Fibroblast of skin of right biceps (primary cell): ENCODE results near the gene SHANK3.

Source experiments
- DNase-seq: peaks from one replicate; pipeline ENCODE4 v3.0.0-alpha.2; 2013

The SHANK3 gene

DNA sequence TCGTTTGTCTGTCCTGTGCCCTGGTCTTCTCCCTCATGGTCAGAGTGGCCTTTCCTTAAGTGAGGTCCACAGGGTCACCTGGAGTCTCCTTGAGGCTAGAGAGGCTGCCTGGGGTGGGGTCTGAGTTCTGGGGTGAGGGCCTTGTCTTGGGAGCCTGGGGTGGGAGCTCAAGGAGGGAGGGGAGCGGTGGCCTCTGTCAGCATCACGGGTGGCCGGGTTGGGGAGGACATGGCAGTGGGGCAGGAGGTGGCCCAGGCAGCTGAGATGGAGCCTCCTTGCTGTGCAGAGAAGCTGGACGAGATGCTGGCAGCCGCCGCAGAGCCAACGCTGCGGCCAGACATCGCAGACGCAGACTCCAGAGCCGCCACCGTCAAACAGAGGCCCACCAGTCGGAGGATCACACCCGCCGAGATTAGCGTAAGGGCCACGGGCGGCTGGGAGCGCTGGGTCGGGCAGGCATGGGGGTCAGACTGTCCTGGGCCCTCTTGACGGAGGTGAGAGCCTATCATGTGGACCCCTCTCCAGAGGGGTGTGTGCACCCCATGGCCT, 42.1 kb downstream of the SHANK3 start:
- DNase-seq = no peak

DNA sequence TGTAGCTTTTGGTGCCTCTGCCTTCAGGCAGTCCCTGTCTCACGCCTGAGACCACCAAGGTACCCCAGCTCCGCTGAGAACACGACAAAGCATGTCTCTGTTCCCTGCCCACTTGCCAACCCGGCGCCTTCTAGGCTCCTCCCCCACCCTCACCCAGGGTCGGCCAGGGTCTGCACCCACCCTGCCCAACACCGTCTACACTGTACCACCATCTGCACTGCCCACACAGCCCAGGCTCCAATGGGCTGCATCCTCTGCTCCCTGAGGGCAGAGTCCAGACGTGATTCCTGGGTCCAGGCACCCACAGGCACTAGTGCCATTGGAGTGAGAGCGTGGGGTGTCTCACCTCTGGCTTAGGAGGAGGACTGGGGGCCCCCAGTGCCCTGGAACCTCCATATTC, 42.6 kb downstream of the SHANK3 start:
- no peak for DNase-seq

DNA sequence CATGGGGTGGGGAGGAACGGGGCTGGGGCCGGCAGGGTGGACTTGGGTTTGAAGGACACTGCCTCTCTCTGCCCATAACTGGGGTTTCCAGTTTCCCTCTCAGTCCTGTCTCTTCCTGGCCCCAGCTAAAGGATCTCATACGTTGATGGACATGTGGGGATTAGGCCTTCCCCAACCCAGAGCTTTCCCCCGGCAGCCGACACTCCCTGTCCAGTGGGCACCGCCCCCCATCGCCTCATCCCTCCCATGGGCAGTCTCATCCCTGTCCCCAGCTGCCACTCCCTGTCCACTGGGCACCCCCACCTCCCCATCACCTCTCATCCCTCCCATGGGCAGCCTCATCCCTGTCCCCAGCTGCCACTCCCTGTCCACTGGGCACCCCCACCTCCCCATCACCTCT, 43.2 kb downstream of the SHANK3 start:
- DNase-seq = no peak

DNA sequence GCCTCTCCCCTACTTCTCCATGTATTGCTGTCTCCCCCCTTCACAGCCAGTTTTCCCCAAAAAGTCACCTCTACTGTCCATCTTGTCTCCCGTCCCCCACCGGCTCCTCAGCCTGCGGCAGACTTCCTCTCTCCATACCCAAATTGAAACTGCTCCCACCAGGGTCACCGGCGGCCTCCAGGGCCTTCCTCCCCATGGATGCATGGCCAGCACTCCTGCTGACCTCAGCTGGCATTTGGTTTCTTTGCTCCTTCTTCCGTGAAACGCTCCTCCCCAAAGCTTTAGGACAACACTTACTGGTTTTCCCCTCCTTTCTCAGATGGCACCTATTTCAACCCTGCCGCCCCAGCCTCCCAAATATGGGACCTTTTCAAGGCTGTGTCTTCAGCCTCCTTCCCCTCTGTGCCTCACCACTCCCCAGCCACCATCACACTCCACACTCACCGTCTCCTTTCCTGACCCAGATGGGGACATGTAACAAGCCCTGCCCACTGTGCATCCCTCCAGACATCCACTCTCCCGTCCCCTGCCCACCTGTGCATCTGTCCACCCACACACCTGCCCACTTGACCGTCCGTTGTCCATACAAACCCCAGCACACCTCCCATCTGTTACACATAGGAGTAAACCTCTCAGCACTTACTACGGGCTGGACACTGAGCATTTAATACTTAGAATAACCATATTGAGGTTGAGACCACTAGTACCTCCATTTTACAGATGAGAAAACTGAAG, 43.8 kb downstream of the SHANK3 start:
- no peak for DNase-seq

DNA sequence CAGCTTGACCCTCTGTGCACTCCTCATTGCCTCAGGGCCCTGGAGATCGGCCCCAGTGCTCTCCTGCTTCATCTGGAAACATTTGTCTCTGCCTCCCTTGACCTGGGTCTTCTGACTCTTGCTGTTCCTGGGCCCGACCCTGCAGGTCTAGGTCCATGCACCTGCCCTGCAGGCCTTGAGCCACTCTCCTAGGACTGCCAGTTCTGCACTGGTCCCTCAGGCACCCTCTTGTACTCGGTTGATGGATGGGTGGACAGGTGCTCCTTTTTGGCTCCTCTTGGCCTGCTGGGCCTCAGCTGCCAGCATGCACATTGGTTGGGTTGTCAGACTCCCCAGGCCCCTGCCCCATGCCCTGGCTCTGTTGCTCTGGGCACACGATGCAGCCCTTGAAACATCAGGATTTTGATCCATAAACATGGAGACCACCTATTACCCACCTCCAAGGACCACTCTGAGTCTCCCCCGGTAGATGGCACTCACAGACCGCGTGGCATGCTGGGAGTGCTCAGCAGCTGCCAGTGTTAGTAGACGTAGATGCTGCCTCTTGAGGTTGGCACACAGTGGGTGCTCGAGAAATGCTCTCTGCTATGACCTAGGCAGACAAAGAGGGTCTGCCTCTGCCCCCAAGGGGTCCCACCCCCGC, 45.2 kb downstream of the SHANK3 start:
- DNase-seq = no peak

DNA sequence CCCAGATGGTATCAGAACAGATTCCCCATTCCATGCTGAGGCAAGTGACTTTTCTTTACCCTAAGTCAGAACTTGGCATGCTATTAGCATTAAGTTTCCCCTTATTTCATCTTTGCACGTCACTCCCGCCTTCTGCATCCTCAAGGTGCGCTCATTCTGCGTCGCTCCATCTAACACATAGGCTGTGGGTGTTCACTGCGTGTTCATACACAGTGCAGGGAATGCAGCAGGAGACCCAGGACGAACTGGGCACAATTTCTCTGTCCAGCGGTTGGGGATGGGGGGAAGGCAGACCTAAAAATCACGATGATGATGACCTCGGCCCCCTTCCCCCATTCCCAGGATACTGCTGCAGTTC, 45.7 kb downstream of the SHANK3 start:
- no peak for DNase-seq

DNA sequence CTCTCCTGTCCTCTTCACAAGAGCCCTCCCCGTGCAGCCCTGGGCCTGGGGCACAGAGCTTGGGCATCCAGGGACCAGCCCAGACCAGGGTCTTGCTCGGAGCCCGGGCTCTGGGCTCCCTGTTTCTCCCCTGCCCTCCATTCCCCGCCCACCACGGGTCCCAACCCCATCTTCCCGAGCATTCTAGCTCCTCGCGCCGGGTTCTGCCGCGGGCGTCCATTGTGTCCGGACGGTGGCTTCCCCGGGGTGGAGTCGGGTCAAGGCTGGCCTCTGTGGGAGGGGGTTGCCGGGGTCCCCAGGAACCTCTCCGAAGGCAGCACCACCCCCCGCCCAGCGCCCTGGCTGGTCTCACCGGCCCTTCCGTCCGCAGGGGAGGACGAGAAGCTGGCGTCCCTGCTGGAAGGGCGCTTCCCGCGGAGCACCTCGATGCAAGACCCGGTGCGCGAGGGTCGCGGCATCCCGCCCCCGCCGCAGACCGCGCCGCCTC, 47.2 kb downstream of the SHANK3 start:
- no peak for DNase-seq

DNA sequence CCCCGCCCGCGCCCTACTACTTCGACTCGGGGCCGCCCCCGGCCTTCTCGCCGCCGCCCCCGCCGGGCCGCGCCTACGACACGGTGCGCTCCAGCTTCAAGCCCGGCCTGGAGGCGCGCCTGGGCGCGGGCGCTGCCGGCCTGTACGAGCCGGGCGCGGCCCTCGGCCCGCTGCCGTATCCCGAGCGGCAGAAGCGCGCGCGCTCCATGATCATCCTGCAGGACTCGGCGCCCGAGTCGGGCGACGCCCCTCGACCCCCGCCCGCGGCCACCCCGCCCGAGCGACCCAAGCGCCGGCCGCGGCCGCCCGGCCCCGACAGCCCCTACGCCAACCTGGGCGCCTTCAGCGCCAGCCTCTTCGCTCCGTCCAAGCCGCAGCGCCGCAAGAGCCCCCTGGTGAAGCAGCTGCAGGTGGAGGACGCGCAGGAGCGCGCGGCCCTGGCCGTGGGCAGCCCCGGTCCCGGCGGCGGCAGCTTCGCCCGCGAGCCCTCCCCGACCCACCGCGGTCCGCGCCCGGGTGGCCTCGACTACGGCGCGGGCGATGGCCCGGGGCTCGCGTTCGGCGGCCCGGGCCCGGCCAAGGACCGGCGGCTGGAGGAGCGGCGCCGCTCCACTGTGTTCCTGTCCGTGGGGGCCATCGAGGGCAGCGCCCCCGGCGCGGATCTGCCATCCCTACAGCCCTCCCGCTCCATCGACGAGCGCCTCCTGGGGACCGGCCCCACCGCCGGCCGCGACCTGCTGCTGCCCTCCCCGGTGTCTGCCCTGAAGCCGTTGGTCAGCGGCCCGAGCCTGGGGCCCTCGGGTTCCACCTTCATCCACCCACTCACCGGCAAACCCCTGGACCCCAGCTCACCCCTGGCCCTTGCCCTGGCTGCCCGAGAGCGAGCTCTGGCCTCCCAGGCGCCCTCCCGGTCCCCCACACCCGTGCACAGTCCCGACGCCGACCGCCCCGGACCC, 48.0 kb downstream of the SHANK3 start:
- no peak for DNase-seq

DNA sequence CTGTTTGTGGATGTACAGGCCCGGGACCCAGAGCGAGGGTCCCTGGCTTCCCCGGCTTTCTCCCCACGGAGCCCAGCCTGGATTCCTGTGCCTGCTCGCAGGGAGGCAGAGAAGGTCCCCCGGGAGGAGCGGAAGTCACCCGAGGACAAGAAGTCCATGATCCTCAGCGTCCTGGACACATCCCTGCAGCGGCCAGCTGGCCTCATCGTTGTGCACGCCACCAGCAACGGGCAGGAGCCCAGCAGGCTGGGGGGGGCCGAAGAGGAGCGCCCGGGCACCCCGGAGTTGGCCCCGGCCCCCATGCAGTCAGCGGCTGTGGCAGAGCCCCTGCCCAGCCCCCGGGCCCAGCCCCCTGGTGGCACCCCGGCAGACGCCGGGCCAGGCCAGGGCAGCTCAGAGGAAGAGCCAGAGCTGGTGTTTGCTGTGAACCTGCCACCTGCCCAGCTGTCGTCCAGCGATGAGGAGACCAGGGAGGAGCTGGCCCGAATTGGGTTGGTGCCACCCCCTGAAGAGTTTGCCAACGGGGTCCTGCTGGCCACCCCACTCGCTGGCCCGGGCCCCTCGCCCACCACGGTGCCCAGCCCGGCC, 48.7 kb downstream of the SHANK3 start:
- no peak for DNase-seq

DNA sequence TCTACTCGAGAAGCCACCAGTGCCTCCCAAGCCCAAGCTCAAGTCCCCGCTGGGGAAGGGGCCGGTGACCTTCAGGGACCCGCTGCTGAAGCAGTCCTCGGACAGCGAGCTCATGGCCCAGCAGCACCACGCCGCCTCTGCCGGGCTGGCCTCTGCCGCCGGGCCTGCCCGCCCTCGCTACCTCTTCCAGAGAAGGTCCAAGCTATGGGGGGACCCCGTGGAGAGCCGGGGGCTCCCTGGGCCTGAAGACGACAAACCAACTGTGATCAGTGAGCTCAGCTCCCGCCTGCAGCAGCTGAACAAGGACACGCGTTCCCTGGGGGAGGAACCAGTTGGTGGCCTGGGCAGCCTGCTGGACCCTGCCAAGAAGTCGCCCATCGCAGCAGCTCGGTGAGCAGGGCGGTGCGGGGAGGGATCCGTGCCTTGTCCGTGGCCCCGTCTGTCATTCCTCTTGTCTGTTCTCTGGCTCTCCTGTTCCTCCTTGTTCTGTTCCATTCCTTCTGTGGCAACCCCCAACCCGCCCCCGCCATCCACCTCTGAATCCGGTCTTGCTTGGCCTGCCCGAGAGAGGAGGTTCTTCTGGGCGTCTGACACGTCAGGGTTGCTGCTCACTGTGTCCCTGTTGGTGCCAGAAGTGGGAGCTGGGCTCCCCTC, 49.6 kb downstream of the SHANK3 start:
- DNase-seq = no peak
